Endothelial cell of hepatic sinusoid (primary cell): Measurements from ENCODE around the gene EGR2.

Experiments
- in situ Hi-C: cut with HindIII; loops from 2 replicates; pipeline ENCODE4 v1.10.0; 2017; ENCODE audit warnings: low sequenced_read_pairs

Gene EGR2

GRCh38 chr10:62816331-62817120, at the start of gene EGR2:
EGR2 (minus strand) TSS chr10:62816366; CDS start chr10:62816029, 337 bp downstream.
- in situ Hi-C loops = no loop called here

GRCh38 chr10:62862447-62862846, 46.3 kb upstream of the EGR2 start:
- in situ Hi-C loops = no loop called here

- in situ Hi-C loops = no loop called here
Measured at GRCh38 chr10:62861507-62861906, 45.3 kb upstream of the EGR2 start.

GRCh38 chr10:62860946-62861345, 44.8 kb upstream of the EGR2 start:
- in situ Hi-C loops = no loop called here

GRCh38 chr10:62858364-62858763, 42.2 kb upstream of the EGR2 start:
- in situ Hi-C loops = no loop called here

GRCh38 chr10:62856021-62856420, 39.9 kb upstream of the EGR2 start:
- in situ Hi-C loops = no loop called here

- in situ Hi-C loops = no loop called here
Measured at GRCh38 chr10:62853710-62854109, 37.5 kb upstream of the EGR2 start.

GRCh38 chr10:62852961-62853702, 37.0 kb upstream of the EGR2 start:
- in situ Hi-C loops = no loop called here

- in situ Hi-C loops = no loop called here
Measured at GRCh38 chr10:62851442-62851841, 35.3 kb upstream of the EGR2 start.

GRCh38 chr10:62850646-62851045, 34.5 kb upstream of the EGR2 start:
- in situ Hi-C loops = no loop called here

GRCh38 chr10:62847433-62847832, 31.3 kb upstream of the EGR2 start:
- in situ Hi-C loops = no loop called here

- in situ Hi-C loops = no loop called here
Measured at GRCh38 chr10:62844280-62845011, 28.3 kb upstream of the EGR2 start.

- in situ Hi-C loops = no loop called here
Measured at GRCh38 chr10:62843600-62843999, 27.4 kb upstream of the EGR2 start.

GRCh38 chr10:62842983-62843382, 26.8 kb upstream of the EGR2 start:
- in situ Hi-C loops = no loop called here

- in situ Hi-C loops = no loop called here
Measured at GRCh38 chr10:62839590-62839989, 23.4 kb upstream of the EGR2 start.

GRCh38 chr10:62831346-62831745, 15.2 kb upstream of the EGR2 start:
- in situ Hi-C loops = no loop called here

GRCh38 chr10:62830679-62831078, 14.5 kb upstream of the EGR2 start:
- in situ Hi-C loops = no loop called here

GRCh38 chr10:62829622-62830021, 13.5 kb upstream of the EGR2 start:
- in situ Hi-C loops = loop anchor here (10.0 kb wide), 1 partner anchor 215 kb away; no protein-coding TSS in a partner anchor

GRCh38 chr10:62826273-62826672, 10.1 kb upstream of the EGR2 start:
- in situ Hi-C loops = loop anchor here (10.0 kb wide), 1 partner anchor 211 kb away; no protein-coding TSS in a partner anchor

GRCh38 chr10:62820586-62820985, 4.4 kb upstream of the EGR2 start:
- in situ Hi-C loops = loop anchor here (10.0 kb wide), 1 partner anchor 206 kb away; no protein-coding TSS in a partner anchor
